CD4-positive, CD25-positive, alpha-beta regulatory T cell (primary cell): ENCODE measurements around the gene STAMBP. TPM values are rescaled to one million over a fixed set of nuclear protein-coding genes. Genes with fewer than 3 reads are reported as not detected.
"Not testable (repeated sequence)": the region's sequence is repeated elsewhere in the genome, so short reads cannot be mapped to it uniquely, and the experiment has no call there.

Source experiments
- ATAC-seq, 2 donors: fragments of 150-1000 bp; cut with Tn5 transposase; one replicate each; pipeline ENCODE4 v1.10.0; 2021; ENCODE audit warnings: low read depth in 2 of 2, moderate number of reproducible peaks in 2 of 2, moderate library complexity in 1 of 2
- DNase-seq, 3 donors: peaks; one replicate each; pipeline versions ENCODE4 v3.0.0 to v3.0.0-alpha.2; 2012 to 2022; ENCODE audit warnings: mixed read lengths in 1 of 3
- H3K27ac ChIP-seq: one replicate; pipeline ENCODE4 v1.7.0; 2013; ENCODE audit warnings: mild to moderate bottlenecking, low read length; ENCODE audit not compliant: insufficient read depth, poor library complexity, severe bottlenecking
- H3K27me3 ChIP-seq: one replicate; pipeline ENCODE4 v1.7.0; 2013; ENCODE audit warnings: low read length; ENCODE audit not compliant: control insufficient read depth, insufficient read depth
- H3K36me3 ChIP-seq: one replicate; pipeline ENCODE4 v1.7.0; 2013; ENCODE audit warnings: mild to moderate bottlenecking, low read length, moderate library complexity; ENCODE audit not compliant: control insufficient read depth, insufficient read depth
- H3K4me1 ChIP-seq: 2 replicates; pipeline ENCODE4 v1.7.0; 2013; ENCODE audit warnings: mild to moderate bottlenecking, low read length; ENCODE audit not compliant: insufficient read depth, control insufficient read depth, poor library complexity, severe bottlenecking
- H3K4me3 ChIP-seq: one replicate; pipeline ENCODE4 v1.7.0; 2013; ENCODE audit warnings: low read depth, mild to moderate bottlenecking, low read length, moderate library complexity
- H3K9me3 ChIP-seq, 2 experiments: 1 replicate in 1 of 2; 2 replicates in 1 of 2; pipeline ENCODE4 v1.7.0; 2013; ENCODE audit warnings: low read length in 2 of 2, mild to moderate bottlenecking in 1 of 2, moderate library complexity in 1 of 2; ENCODE audit not compliant: control insufficient read depth in 2 of 2
- H3K27ac Mint-ChIP-seq, 3 donors: one replicate each; pipeline ENCODE4 v1.8.0; 2020 to 2022; ENCODE audit warnings: mild to moderate bottlenecking in 3 of 3, mixed read lengths in 3 of 3, moderate library complexity in 2 of 3
- H3K27me3 Mint-ChIP-seq: one replicate; pipeline ENCODE4 v1.8.0; 2022; ENCODE audit warnings: mild to moderate bottlenecking, mixed read lengths
- H3K36me3 Mint-ChIP-seq: one replicate; pipeline ENCODE4 v1.8.0; 2020; ENCODE audit warnings: mixed read lengths
- H3K4me1 Mint-ChIP-seq, 4 donors: one replicate each; pipeline ENCODE4 v1.8.0; 2020 to 2022; ENCODE audit warnings: mixed read lengths in 4 of 4, mild to moderate bottlenecking in 1 of 4
- H3K4me3 Mint-ChIP-seq, 4 donors: one replicate each; pipeline ENCODE4 v1.8.0; 2020 to 2022; ENCODE audit warnings: mild to moderate bottlenecking in 4 of 4, mixed read lengths in 4 of 4, moderate library complexity in 3 of 4
- H3K9me3 Mint-ChIP-seq, 7 donors: one replicate each; pipeline ENCODE4 v1.8.0; 2020 to 2022; ENCODE audit warnings: mixed read lengths in 7 of 7, mild to moderate bottlenecking in 3 of 7, moderate library complexity in 2 of 7
- polyA plus RNA-seq, 4 donors: library from polyadenylated mRNA; unstranded; fragments of 300-500 nt; fragmentation: Illumina TruSeq; gene quantifications; one replicate each; pipeline ENCODE4 v1.2.3, GENCODE V29; 2021
- total RNA-seq: library from RNA; stranded (reverse); gene quantifications from one replicate; pipeline ENCODE4 v1.2.3, GENCODE V29; 2022

Gene STAMBP
- total and polyA plus RNA-seq, 5 donors from 2014 or later = 32.9 to 66.4 (median 49.8) TPM

DNA sequence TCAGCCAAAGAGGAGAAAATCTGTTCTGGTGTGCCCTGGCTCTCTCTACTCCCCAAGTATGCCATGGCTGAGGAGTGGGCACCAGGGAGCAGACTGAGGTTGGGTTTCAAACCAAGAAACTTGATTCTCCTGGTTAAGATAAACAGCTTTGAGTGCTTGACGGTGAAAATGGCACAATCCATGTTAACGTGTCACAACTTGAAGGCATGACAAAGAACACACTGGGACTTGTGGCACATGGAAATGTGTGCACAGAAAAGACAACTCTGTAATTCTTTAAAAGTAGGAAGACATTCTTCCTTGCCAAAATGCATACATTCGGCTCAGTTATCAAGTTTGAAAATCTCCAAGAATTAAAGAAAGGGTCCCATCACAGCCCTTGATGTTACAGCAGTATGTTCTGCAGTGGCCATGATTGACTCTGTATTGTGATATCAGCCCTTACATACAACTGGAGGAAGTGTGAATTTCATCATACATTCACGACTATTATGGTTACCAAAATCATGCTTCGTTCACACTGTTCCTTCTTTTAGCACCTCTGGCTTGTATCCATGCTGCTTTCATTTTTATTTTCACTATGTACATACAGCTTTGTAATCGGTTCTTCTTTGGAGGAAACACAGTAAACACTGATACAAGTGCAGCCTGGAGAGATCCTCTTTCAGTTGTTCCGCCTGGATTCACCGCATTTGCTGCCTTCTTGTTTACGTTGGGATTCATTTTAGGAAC, 48.5 kb downstream of the STAMBP start:
- H3K27me3 ChIP-seq = no peaks in the 10 kb centered on the region
- no peak overlapping the region for H3K27ac Mint-ChIP-seq
- ATAC-seq = no peak

DNA sequence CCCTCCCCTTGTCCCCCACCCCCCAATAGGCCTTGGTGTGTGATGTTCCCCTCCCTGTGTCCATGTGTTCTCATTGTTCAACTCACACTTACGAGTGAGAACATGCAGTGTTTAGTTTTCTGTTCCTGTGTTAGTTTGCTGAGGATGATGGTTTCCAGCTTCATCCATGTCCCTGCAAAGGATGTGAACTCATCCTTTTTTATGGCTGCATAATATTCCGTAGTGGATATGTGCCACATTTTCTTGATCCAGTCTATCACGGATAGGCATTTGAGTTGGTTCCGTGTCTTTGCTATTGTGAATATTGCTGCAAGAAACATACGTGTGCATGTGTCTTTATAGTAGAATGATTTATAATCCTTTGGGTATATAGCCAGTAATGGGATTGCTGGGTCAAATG, 49.2 kb downstream of the STAMBP start:
- not testable (repeated sequence) for ATAC-seq, DNase-seq, H3K9me3 ChIP-seq, H3K36me3 Mint-ChIP-seq, H3K36me3 ChIP-seq, H3K27me3 Mint-ChIP-seq, H3K4me1 ChIP-seq, H3K4me3 Mint-ChIP-seq, H3K27me3 ChIP-seq, H3K9me3 Mint-ChIP-seq, H3K4me3 ChIP-seq, H3K4me1 Mint-ChIP-seq, H3K27ac ChIP-seq
- peak overlapping the region in 1 of 3 donors; percentile 26 for H3K27ac Mint-ChIP-seq

More for the DNA sequence above, 48.5 kb downstream of the STAMBP start:
- Histone ChIP-seq H3K36me3 (no peaks in the 10 kb centered on the region), H3K9me3 (no peaks in the 10 kb centered on the region), H3K4me3 (no peak overlapping the region), H3K4me1 (no peaks in the 10 kb centered on the region), H3K27ac (no peak overlapping the region)
- H3K27me3 Mint-ChIP-seq = no peaks in the 10 kb centered on the region
- peaks cover 0 to 1% (median 0%) of the 10 kb centered on the region in 4 donors for H3K4me1 Mint-ChIP-seq
- H3K4me3 Mint-ChIP-seq = no peak overlapping the region
- no peaks in the 10 kb centered on the region for H3K9me3 Mint-ChIP-seq
- no peak for DNase-seq
- H3K36me3 Mint-ChIP-seq = peaks cover 7% of the 10 kb centered on the region

DNA sequence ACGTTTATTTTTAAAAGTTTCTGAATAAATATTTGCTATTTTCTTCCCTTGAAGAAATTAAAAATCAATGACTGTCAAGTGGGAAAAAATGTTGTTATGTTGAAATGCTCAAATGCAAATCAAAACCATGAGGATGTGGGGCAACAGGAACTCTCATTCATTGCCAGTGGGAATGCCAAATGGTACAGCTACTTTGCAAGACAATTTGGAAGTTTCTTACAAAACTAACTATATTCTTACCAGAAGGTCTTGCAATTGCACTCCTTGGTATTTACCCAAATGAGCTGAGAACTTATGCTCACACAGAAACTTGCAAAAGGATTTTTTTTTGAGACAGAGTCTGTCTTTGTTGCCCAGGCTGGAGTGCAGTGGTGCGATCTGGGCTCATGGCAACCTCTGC, 56.6 kb downstream of the STAMBP start:
- Mint-ChIP-seq H3K4me1 (peaks cover 6 to 23% (median 10%) of the 10 kb centered on the region in 4 donors), H3K27me3 (peaks cover 5% of the 10 kb centered on the region), H3K9me3 (peaks cover 0 to 3% (median 0%) of the 10 kb centered on the region in 7 donors), H3K36me3 (no peaks in the 10 kb centered on the region), H3K27ac (no peak overlapping the region), H3K4me3 (no peak overlapping the region)
- no peaks in the 10 kb centered on the region for H3K36me3 ChIP-seq
- H3K4me3 ChIP-seq = no peak overlapping the region
- H3K4me1 ChIP-seq = no peaks in the 10 kb centered on the region
- DNase-seq (no peak), ATAC-seq (no peak)
- H3K9me3 ChIP-seq = no peaks in the 10 kb centered on the region
- no peak overlapping the region for H3K27ac ChIP-seq
- H3K27me3 ChIP-seq = no peaks in the 10 kb centered on the region

DNA sequence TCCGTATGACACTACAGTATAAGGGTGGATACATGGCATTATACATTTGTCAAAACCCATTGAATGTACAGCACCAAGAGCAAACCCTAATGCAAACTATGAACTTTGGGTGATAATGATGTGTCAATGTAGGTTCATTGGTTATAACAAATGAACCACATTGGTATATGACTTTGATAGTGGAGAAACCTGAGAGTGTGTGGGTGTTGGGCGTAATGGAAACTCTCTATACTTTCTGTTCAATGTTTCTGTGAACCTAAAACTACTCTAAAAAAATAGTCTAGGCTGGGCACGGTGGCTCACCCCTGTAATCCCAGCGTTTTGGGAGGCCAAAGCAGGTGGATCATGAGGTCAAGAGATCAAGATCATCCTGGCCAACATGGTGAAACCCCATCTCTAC, 57.6 kb downstream of the STAMBP start:
- Histone ChIP-seq H3K27ac (no peak overlapping the region), H3K36me3 (no peaks in the 10 kb centered on the region), H3K4me3 (no peak overlapping the region), H3K27me3 (no peaks in the 10 kb centered on the region), H3K4me1 (no peaks in the 10 kb centered on the region), H3K9me3 (no peaks in the 10 kb centered on the region)
- Mint-ChIP-seq H3K4me1 (peaks cover 6 to 23% (median 10%) of the 10 kb centered on the region in 4 donors), H3K27me3 (peaks cover 5% of the 10 kb centered on the region), H3K36me3 (no peaks in the 10 kb centered on the region), H3K9me3 (peaks cover 0 to 3% (median 0%) of the 10 kb centered on the region in 7 donors), H3K27ac (no peak overlapping the region), H3K4me3 (no peak overlapping the region)
- DNase-seq = peak in 1 of 3 donors; percentile 24
- no peak for ATAC-seq

DNA sequence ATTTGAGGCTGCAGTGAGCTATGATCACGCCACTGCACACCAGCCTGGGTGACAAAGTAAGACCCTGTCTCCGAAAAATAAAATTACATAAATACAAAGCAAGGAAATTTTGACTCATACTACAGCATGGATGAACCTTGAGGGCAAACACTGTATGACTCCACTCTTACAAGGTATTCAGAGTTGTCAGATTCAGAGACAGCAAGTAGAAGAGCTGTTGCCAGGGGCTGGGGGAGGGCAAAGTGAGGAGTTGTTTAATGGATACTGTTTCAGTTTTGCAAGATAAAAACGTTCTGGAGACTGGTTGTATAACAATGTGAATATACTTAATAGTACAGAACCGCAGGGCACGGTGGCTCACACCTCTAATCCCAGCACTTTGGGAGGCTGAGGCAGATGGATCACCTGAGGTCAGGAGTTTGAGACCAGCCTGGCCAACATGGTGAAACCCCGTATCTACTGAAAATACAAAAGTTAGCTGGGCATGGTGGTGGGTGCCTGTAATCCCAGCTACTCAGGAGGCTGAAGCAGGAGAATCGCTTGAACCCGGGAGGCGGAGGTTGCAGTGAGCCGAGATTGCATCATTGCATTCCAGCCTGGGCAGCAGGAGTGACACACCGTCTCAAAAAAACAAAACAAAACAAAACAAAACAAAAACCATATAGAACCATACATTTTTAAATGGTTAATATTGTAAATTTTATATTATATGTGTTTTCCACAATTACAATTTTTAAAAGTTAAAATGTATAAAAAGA, 59.0 kb downstream of the STAMBP start:
- H3K36me3 ChIP-seq, H3K9me3 ChIP-seq, H3K27ac ChIP-seq, ATAC-seq, H3K9me3 Mint-ChIP-seq, H3K36me3 Mint-ChIP-seq, H3K4me3 ChIP-seq, H3K27me3 Mint-ChIP-seq, H3K4me1 ChIP-seq, H3K27me3 ChIP-seq, DNase-seq: not testable (repeated sequence)
- peak overlapping the region; percentile 66 to 76 (median 72) for H3K27ac Mint-ChIP-seq
- peaks cover 6 to 23% (median 9%) of the 10 kb centered on the region in 4 donors for H3K4me1 Mint-ChIP-seq
- peak overlapping the region in 2 of 4 donors; percentile 8 to 29 for H3K4me3 Mint-ChIP-seq

DNA sequence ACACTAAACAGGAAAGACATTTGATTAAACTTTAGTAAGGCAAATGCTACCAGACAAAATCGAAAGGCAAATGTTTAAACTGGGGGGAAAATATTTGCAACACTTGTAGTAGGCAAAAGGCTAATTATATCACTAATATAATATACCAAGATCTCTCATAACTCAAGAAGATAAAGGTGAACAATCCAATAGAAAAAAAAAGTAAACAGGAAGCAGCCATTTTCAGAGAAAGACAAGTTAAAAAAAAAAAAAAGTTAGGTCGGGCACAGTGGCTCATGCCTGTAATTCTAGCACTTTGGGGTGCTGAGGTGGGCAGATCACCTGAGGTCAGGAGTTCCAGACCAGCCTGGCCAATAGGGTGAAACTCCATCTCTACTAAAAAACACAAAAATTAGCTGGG, 59.6 kb downstream of the STAMBP start:
- H3K4me3 Mint-ChIP-seq = peak overlapping the region in 3 of 4 donors; percentile 7 to 54 (median 45)

DNA sequence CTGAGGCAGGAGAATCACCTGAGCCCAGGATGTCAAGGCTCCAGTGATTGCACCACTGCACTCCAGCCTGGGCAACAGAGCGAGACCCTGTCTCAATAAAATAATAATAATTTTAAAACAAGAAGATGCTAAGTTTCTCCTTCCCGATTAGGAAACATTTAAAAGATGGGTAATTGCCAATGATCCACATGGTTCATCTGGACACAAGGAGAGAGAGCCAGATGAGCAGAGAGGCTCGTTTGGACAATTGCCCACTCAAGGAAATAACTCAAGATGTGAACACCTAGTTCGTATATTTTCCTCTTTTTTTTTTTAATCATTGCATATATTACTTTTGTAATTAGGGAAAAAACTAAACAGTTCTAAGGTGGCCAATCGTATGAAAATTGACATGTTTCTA, 60.4 kb downstream of the STAMBP start:
- no peak overlapping the region for H3K27ac ChIP-seq
- H3K27me3 Mint-ChIP-seq = peaks cover 6% of the 10 kb centered on the region
- no peak for DNase-seq
- H3K4me1 Mint-ChIP-seq = peaks cover 6 to 26% (median 10%) of the 10 kb centered on the region in 4 donors
- H3K4me3 ChIP-seq = no peak overlapping the region
- H3K9me3 Mint-ChIP-seq = peaks cover 0 to 3% (median 0%) of the 10 kb centered on the region in 7 donors
- H3K4me3 Mint-ChIP-seq = no peak overlapping the region
- no peaks in the 10 kb centered on the region for H3K27me3 ChIP-seq
- ATAC-seq = no peak
- no peaks in the 10 kb centered on the region for H3K36me3 ChIP-seq
- no peak overlapping the region for H3K27ac Mint-ChIP-seq
- H3K36me3 Mint-ChIP-seq = no peaks in the 10 kb centered on the region
- no peaks in the 10 kb centered on the region for H3K9me3 ChIP-seq
- no peaks in the 10 kb centered on the region for H3K4me1 ChIP-seq

More for the DNA sequence above, 59.6 kb downstream of the STAMBP start:
- Mint-ChIP-seq H3K9me3 (peaks cover 0 to 3% (median 0%) of the 10 kb centered on the region in 7 donors), H3K27me3 (peaks cover 5% of the 10 kb centered on the region), H3K27ac (peak overlapping the region; percentile 12 to 76 (median 72)), H3K4me1 (peaks cover 6 to 23% (median 9%) of the 10 kb centered on the region in 4 donors), H3K36me3 (no peaks in the 10 kb centered on the region)
- H3K27me3 ChIP-seq = no peaks in the 10 kb centered on the region
- no peaks in the 10 kb centered on the region for H3K4me1 ChIP-seq
- no peaks in the 10 kb centered on the region for H3K9me3 ChIP-seq
- peak overlapping the region; percentile 4 for H3K4me3 ChIP-seq
- H3K27ac ChIP-seq = no peak overlapping the region
- DNase-seq (peak in 1 of 3 donors; percentile 27), ATAC-seq (no peak)
- H3K36me3 ChIP-seq = no peaks in the 10 kb centered on the region
